H9 (cell line): ENCODE results near the gene TSPAN32. TPM values are rescaled to one million over a fixed set of nuclear protein-coding genes. Genes with fewer than 3 reads are reported as not detected.

Experiments
- DNase-seq: peaks from one replicate; pipeline ENCODE4 v3.0.0-alpha.2; 2017
- H2AFZ ChIP-seq: one replicate; pipeline ENCODE4 v1.6.1; 2013; ENCODE audit warnings: mild to moderate bottlenecking, low read length, control low read depth, moderate library complexity
- H2AK5ac ChIP-seq: 2 replicates; pipeline ENCODE4 v1.6.1; 2013; ENCODE audit warnings: low read length, control low read depth, mixed read lengths; ENCODE audit not compliant: insufficient read length
- H2BK120ac ChIP-seq: one replicate; pipeline ENCODE4 v1.6.1; 2013; ENCODE audit warnings: low read depth, mild to moderate bottlenecking, low read length, control low read depth, inconsistent platforms; ENCODE audit not compliant: poor library complexity, severe bottlenecking
- H2BK12ac ChIP-seq: 2 replicates; pipeline ENCODE4 v1.6.1; 2013; ENCODE audit warnings: low read length, control low read depth, mixed read lengths, low read depth; ENCODE audit not compliant: insufficient read length
- H2BK15ac ChIP-seq: 2 replicates; pipeline ENCODE4 v1.6.1; 2013; ENCODE audit warnings: low read depth, low read length, control low read depth
- H2BK20ac ChIP-seq: one replicate; pipeline ENCODE4 v1.6.1; 2013; ENCODE audit warnings: low read depth, mild to moderate bottlenecking, low read length, control low read depth, inconsistent platforms; ENCODE audit not compliant: poor library complexity, severe bottlenecking
- H2BK5ac ChIP-seq: 2 replicates; pipeline ENCODE4 v1.6.1; 2013; ENCODE audit warnings: low read length, control low read depth, mixed read lengths; ENCODE audit not compliant: insufficient read length
- H3K14ac ChIP-seq: 2 replicates; pipeline ENCODE4 v1.6.1; 2013; ENCODE audit warnings: low read length, control low read depth; ENCODE audit not compliant: insufficient read depth
- H3K18ac ChIP-seq: 2 replicates; pipeline ENCODE4 v1.6.1; 2013; ENCODE audit warnings: low read depth, mild to moderate bottlenecking, mixed read lengths, low read length, control low read depth; ENCODE audit not compliant: insufficient read length
- H3K23ac ChIP-seq: 2 replicates; pipeline ENCODE4 v1.6.1; 2013; ENCODE audit warnings: low read length, control low read depth, mixed read lengths, low read depth; ENCODE audit not compliant: insufficient read length
- H3K23me2 ChIP-seq: 2 replicates; pipeline ENCODE4 v1.6.1; 2013; ENCODE audit warnings: low read depth, mild to moderate bottlenecking, mixed read lengths, low read length, control low read depth; ENCODE audit not compliant: insufficient read length, poor library complexity, severe bottlenecking
- H3K27ac ChIP-seq: 2 replicates; pipeline ENCODE4 v1.5.1; 2013; ENCODE audit warnings: low read length, control low read depth, mixed read lengths, low read depth; ENCODE audit not compliant: insufficient read length
- H3K27me3 ChIP-seq: 2 replicates; pipeline ENCODE4 v1.6.1; 2013; ENCODE audit warnings: low read length, control low read depth, inconsistent platforms; ENCODE audit not compliant: insufficient read depth
- H3K4ac ChIP-seq: 2 replicates; pipeline ENCODE4 v1.6.1; 2013; ENCODE audit warnings: low read depth, mild to moderate bottlenecking, control low read depth, inconsistent platforms, low read length, moderate library complexity
- H3K4me1 ChIP-seq: 2 replicates; pipeline ENCODE4 v1.6.1; 2013; ENCODE audit warnings: low read length, control low read depth, inconsistent platforms; ENCODE audit not compliant: insufficient read depth
- H3K4me2 ChIP-seq: 2 replicates; pipeline ENCODE4 v1.6.1; 2013; ENCODE audit warnings: low read length, control low read depth, mixed read lengths; ENCODE audit not compliant: insufficient read length, insufficient read depth
- H3K56ac ChIP-seq: 2 replicates; pipeline ENCODE4 v1.6.1; 2013; ENCODE audit warnings: low read depth, mild to moderate bottlenecking, mixed read lengths, low read length, control low read depth; ENCODE audit not compliant: insufficient read length
- H3K79me1 ChIP-seq: 2 replicates; pipeline ENCODE4 v1.6.1; 2013; ENCODE audit warnings: low read depth, mild to moderate bottlenecking, moderate library complexity, low read length, control low read depth, inconsistent platforms; ENCODE audit not compliant: insufficient read depth, poor library complexity, severe bottlenecking
- H3K79me2 ChIP-seq: 2 replicates; pipeline ENCODE4 v1.6.1; 2013; ENCODE audit warnings: low read length, control low read depth, inconsistent platforms; ENCODE audit not compliant: insufficient read depth
- H3K9ac ChIP-seq: 2 replicates; pipeline ENCODE4 v1.6.1; 2013; ENCODE audit warnings: low read length, control low read depth, mixed read lengths; ENCODE audit not compliant: insufficient read length; ENCODE audit errors: extremely low read depth
- H3K9me3 ChIP-seq: one replicate; pipeline ENCODE4 v1.6.1; 2013; ENCODE audit warnings: low read depth, low read length, inconsistent platforms; ENCODE audit not compliant: control insufficient read depth
- H3T11ph ChIP-seq: one replicate; pipeline ENCODE4 v1.6.1; 2013; ENCODE audit warnings: mild to moderate bottlenecking, low read length, control low read depth, inconsistent platforms
- H4K20me1 ChIP-seq: one replicate; pipeline ENCODE4 v1.6.1; 2013; ENCODE audit not compliant: control insufficient read depth, insufficient read length, insufficient read depth
- H4K5ac ChIP-seq: 2 replicates; pipeline ENCODE4 v1.6.1; 2013; ENCODE audit warnings: low read depth, mild to moderate bottlenecking, mixed read lengths, low read length, control low read depth; ENCODE audit not compliant: insufficient read length
- H4K8ac ChIP-seq: replicated peaks from 2 replicates; pipeline ENCODE4 v1.6.1; 2013; ENCODE audit warnings: low read length, control low read depth, mixed read lengths, low read depth; ENCODE audit not compliant: insufficient read length
- H4K91ac ChIP-seq: 2 replicates; pipeline ENCODE4 v1.6.1; 2013; ENCODE audit warnings: low read depth, mild to moderate bottlenecking, moderate library complexity, mixed read lengths, low read length, control low read depth; ENCODE audit not compliant: insufficient read length
- H3K27ac Mint-ChIP-seq, 3 experiments: 2 replicates in 2 of 3; 3 replicates in 1 of 3; pipeline ENCODE4 v1.8.0; 2020 to 2021; ENCODE audit warnings: mixed read lengths in 3 of 3, mild to moderate bottlenecking in 1 of 3, moderate library complexity in 1 of 3
- H3K27me3 Mint-ChIP-seq: 2 replicates; pipeline ENCODE4 v1.8.0; 2021; ENCODE audit warnings: low read depth, mild to moderate bottlenecking, moderate library complexity, mixed read lengths
- H3K36me3 Mint-ChIP-seq, 3 experiments: 2 replicates in 2 of 3; 3 replicates in 1 of 3; pipeline ENCODE4 v1.8.0; 2020 to 2021; ENCODE audit warnings: low read depth in 3 of 3, mixed read lengths in 3 of 3; ENCODE audit not compliant: insufficient read depth in 1 of 3
- H3K4me1 Mint-ChIP-seq, 2 experiments: 2 replicates each; pipeline ENCODE4 v1.8.0; 2020; ENCODE audit warnings: mixed read lengths in 2 of 2
- H3K4me3 Mint-ChIP-seq, 2 experiments: 2 replicates in 1 of 2; 3 replicates in 1 of 2; pipeline ENCODE4 v1.8.0; 2020 to 2021; ENCODE audit warnings: mild to moderate bottlenecking in 2 of 2, mixed read lengths in 2 of 2, moderate library complexity in 1 of 2
- H3K9me3 Mint-ChIP-seq, 2 experiments: 2 replicates in 1 of 2; 3 replicates in 1 of 2; pipeline ENCODE4 v1.8.0; 2020; ENCODE audit warnings: mild to moderate bottlenecking in 2 of 2, mixed read lengths in 2 of 2, moderate library complexity in 1 of 2
- CTCF ChIP-seq: fragments of 200-600 bp; sonication (generic); conservative IDR thresholded peaks from 3 replicates; pipeline ENCODE4 v1.8.0; 2021; ENCODE audit warnings: antibody characterized with exemption, mild to moderate bottlenecking
- WGBS: extraction: QIAGEN DNeasy Blood & Tissue Kit; methylation state at CpG from one replicate; pipeline ENCODE4 v1.1.7; 2013; ENCODE audit warnings: missing lambda C conversion rate, low lambda C conversion rate, mixed read lengths; ENCODE audit not compliant: insufficient read length; ENCODE audit errors: extremely low coverage; 5-methylcytosine and 5-hydroxymethylcytosine counted together
- total RNA-seq: library from RNA; stranded (reverse); gene quantifications from 2 replicates; pipeline ENCODE4 v1.2.1, GENCODE V29; 2021

Gene TSPAN32
- total RNA-seq, 1 experiment from 2014 or later, result not detected

DNA sequence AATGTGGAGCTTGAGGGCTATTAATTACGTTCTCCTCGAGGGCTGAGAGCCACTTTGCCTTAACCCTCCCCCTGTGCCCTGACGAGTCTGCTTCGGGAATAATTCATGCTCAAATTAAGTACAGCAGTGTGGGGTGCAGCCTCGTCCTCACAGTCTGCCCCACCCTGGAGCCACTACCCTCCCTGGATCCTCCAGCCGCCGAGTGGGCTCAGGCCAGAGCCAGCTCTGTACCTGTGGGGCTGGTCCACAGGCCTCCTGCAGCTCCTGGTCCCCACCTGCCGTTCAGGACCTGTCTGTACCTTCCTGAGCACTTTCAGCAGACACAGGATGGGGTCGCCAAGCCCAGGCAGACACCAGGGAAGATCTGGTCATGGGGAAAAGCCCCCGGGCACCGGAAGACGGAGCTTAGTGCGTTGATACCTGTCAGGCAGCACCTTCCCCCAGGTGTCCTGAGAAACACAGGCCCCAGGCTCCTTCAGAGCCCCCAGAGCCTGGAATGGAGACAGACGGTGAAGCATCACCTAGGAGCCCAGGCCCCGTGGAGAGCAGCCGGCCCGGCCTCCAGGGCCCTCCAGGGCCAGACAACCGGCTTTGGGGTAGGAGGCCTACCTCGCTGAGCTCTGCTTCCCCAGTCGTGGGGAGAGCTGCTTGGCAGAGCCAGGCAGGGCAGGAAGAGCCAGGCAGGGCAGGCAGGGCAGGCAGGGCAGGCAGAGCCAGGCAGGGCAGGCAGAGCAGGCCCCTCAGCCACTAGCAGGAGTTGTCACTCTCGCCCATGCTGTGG, 9.7 kb downstream of the TSPAN32 start:
- H3K23me2 ChIP-seq, result no peaks in the 10 kb centered on the region
- no peaks in the 10 kb centered on the region for H3K79me1 ChIP-seq
- TF ChIP-seq CTCF, result no peak
- no peak overlapping the region for H4K8ac ChIP-seq
- Mint-ChIP-seq H3K27ac (no peak overlapping the region), H3K4me3 (no peak overlapping the region), H3K36me3 (no peaks in the 10 kb centered on the region), H3K9me3 (no peaks in the 10 kb centered on the region; a peak in 1 of 5 replicates), H3K27me3 (peaks cover 1% of the 10 kb centered on the region; the same call in 1 of the 2 replicates), H3K4me1 (no peaks in the 10 kb centered on the region)
- H3K4me1 ChIP-seq, result no peaks in the 10 kb centered on the region
- no CpG with 5 or more reads among the region's 21 CpGs for WGBS
- H2AK5ac ChIP-seq, result no peak overlapping the region
- H4K5ac ChIP-seq, result no peak overlapping the region
- no peak overlapping the region for H2AFZ ChIP-seq
- DNase-seq, result no peak
- no peak overlapping the region for H3T11ph ChIP-seq
- no peak overlapping the region for H2BK20ac ChIP-seq
- no peak overlapping the region for H3K4me2 ChIP-seq
- H2BK12ac ChIP-seq, result no peak overlapping the region
- H3K4ac ChIP-seq, result no peak overlapping the region
- no peak overlapping the region for H3K27ac ChIP-seq
- H2BK15ac ChIP-seq, result no peak overlapping the region
- no peaks in the 10 kb centered on the region for H3K27me3 ChIP-seq
- H3K14ac ChIP-seq, result no peak overlapping the region; the same call in 1 of the 2 replicates
- H4K91ac ChIP-seq, result no peak overlapping the region
- H3K9me3 ChIP-seq, result no peaks in the 10 kb centered on the region
- no peak overlapping the region for H3K23ac ChIP-seq
- no peak overlapping the region for H2BK120ac ChIP-seq
- H3K79me2 ChIP-seq, result no peaks in the 10 kb centered on the region
- no peaks in the 10 kb centered on the region for H4K20me1 ChIP-seq
- no peak overlapping the region for H2BK5ac ChIP-seq
- no peak overlapping the region for H3K9ac ChIP-seq
- H3K56ac ChIP-seq, result no peak overlapping the region
- H3K18ac ChIP-seq, result no peak overlapping the region
